ENCODE results near the gene TDP2.
"Not testable (repeated sequence)": the region's sequence is repeated elsewhere in the genome, so short reads cannot be mapped to it uniquely, and the experiment has no call there.

TDP2 gene

GRCh38 chr6:24666641-24667377 lies at the start of gene TDP2, which contains the start of gene ACOT13:
TSS of gene TDP2 (minus strand) at chr6:24666899. CDS start at chr6:24666862, 37 bp downstream.
TSS of gene ACOT13 (plus strand) at chr6:24667077. CDS start at chr6:24667264, 187 bp downstream.
- peak within 1 kb of the TSS; percentile 95 for H3K4me3 ChIP-seq (ENCODE audit: low read length)
- TF ChIP-seq ZNF274 (IDR thresholded peaks at IDR 0.05; ENCODE audit: low read depth, low read length), result no peak

GRCh38 chr6:24710519-24711303 lies 44.0 kb upstream of the TDP2 start:
- no peak overlapping the region for H3K4me3 ChIP-seq (ENCODE audit: low read length)
- no peak for TF ChIP-seq ZNF274 (IDR thresholded peaks at IDR 0.05; ENCODE audit: low read depth, low read length)

GRCh38 chr6:24709014-24709711 lies 42.5 kb upstream of the TDP2 start:
- no peak overlapping the region for H3K4me3 ChIP-seq (ENCODE audit: low read length)
- no peak for TF ChIP-seq ZNF274 (IDR thresholded peaks at IDR 0.05; ENCODE audit: low read depth, low read length)

- no peak overlapping the region for H3K4me3 ChIP-seq (ENCODE audit: low read length)
- TF ChIP-seq ZNF274 (IDR thresholded peaks at IDR 0.05; ENCODE audit: low read depth, low read length), result no peak
These were observed 41.9 kb upstream of the TDP2 start for GRCh38 chr6:24708612-24709011.

- TF ChIP-seq ZNF274 (IDR thresholded peaks at IDR 0.05; ENCODE audit: low read depth, low read length), result no peak
- no peak overlapping the region for H3K4me3 ChIP-seq (ENCODE audit: low read length)
These were observed 37.8 kb upstream of the TDP2 start for GRCh38 chr6:24704468-24704867.

- no peak for TF ChIP-seq ZNF274 (IDR thresholded peaks at IDR 0.05; ENCODE audit: low read depth, low read length)
- no peak overlapping the region for H3K4me3 ChIP-seq (ENCODE audit: low read length)
These were observed 36.1 kb upstream of the TDP2 start for GRCh38 chr6:24702720-24703282.

- H3K4me3 ChIP-seq (ENCODE audit: low read length), result no peak overlapping the region
- TF ChIP-seq ZNF274 (IDR thresholded peaks at IDR 0.05; ENCODE audit: low read depth, low read length), result no peak
These were observed 33.0 kb upstream of the TDP2 start for GRCh38 chr6:24699521-24700359.

GRCh38 chr6:24696097-24696496 lies 29.4 kb upstream of the TDP2 start:
- no peak overlapping the region for H3K4me3 ChIP-seq (ENCODE audit: low read length)
- TF ChIP-seq ZNF274 (IDR thresholded peaks at IDR 0.05; ENCODE audit: low read depth, low read length), result no peak

- H3K4me3 ChIP-seq (ENCODE audit: low read length), result not testable (repeated sequence)
These were observed 28.9 kb upstream of the TDP2 start for GRCh38 chr6:24695635-24696034.

GRCh38 chr6:24694198-24694597 lies 27.5 kb upstream of the TDP2 start:
- no peak overlapping the region for H3K4me3 ChIP-seq (ENCODE audit: low read length)
- TF ChIP-seq ZNF274 (IDR thresholded peaks at IDR 0.05; ENCODE audit: low read depth, low read length), result no peak

GRCh38 chr6:24692848-24693592 lies 26.3 kb upstream of the TDP2 start:
- no peak for TF ChIP-seq ZNF274 (IDR thresholded peaks at IDR 0.05; ENCODE audit: low read depth, low read length)
- H3K4me3 ChIP-seq (ENCODE audit: low read length), result no peak overlapping the region

GRCh38 chr6:24692415-24692814 lies 25.7 kb upstream of the TDP2 start:
- TF ChIP-seq ZNF274 (IDR thresholded peaks at IDR 0.05; ENCODE audit: low read depth, low read length), result no peak
- no peak overlapping the region for H3K4me3 ChIP-seq (ENCODE audit: low read length)

GRCh38 chr6:24692003-24692402 lies 25.3 kb upstream of the TDP2 start:
- no peak for TF ChIP-seq ZNF274 (IDR thresholded peaks at IDR 0.05; ENCODE audit: low read depth, low read length)

More at GRCh38 chr6:24692003-24692402, 25.3 kb upstream of the TDP2 start:
- no peak overlapping the region for H3K4me3 ChIP-seq (ENCODE audit: low read length)

Measured in GM08714 (cell line).